ENCODE results near the gene HS3ST4. TPM values are rescaled to one million over a fixed set of nuclear protein-coding genes. Genes with fewer than 3 reads are reported as not detected.

HS3ST4 gene
- polyA plus RNA-seq, 1 donor (not counting 4 experiments of a cell fraction or from before 2014, with no cell fraction given): not detected

GRCh38 chr16:25709213-25709612, 17.5 kb downstream of the HS3ST4 start:
- no peaks in the 10 kb centered on the region for H3K9me1 ChIP-seq (ENCODE audit: control insufficient read depth, extremely low read depth, insufficient read depth, low read length)
- H3K79me2 ChIP-seq (ENCODE audit: control insufficient read depth, insufficient read depth, low read length): no peaks in the 10 kb centered on the region
- H3K4me2 ChIP-seq (ENCODE audit: control insufficient read depth, extremely low read depth, insufficient read depth, low read depth, low read length): no peak overlapping the region
- no peaks in the 10 kb centered on the region for H3K9me3 ChIP-seq (ENCODE audit: control insufficient read depth, low read depth, low read length)
- no peaks in the 10 kb centered on the region for H3K36me3 ChIP-seq (ENCODE audit: control insufficient read depth in 2 of 2, extremely low read depth in 1 of 2, insufficient read depth in 2 of 2, low read length in 2 of 2)
- TF ChIP-seq CTCF (optimal IDR thresholded peaks at IDR 0.05 in 1 of 3, IDR thresholded peaks at IDR 0.05 in 1 of 3, conservative IDR thresholded peaks at IDR 0.05 in 1 of 3; ENCODE audit: extremely low read depth in 1 of 3, insufficient read depth in 2 of 3, low read length in 3 of 3) (no peak), EZH2 (IDR thresholded peaks at IDR 0.05; ENCODE audit: low read length) (no peak)
- DNase-seq (ENCODE audit: low read depth, low spot score) (no peak), FAIRE-seq (no peak)
- no peaks in the 10 kb centered on the region for H3K4me1 ChIP-seq (ENCODE audit: control insufficient read depth, extremely low read depth, insufficient read depth, low read length)
- no peak overlapping the region for H2AFZ ChIP-seq (ENCODE audit: control insufficient read depth, low read length)
- H3K9ac ChIP-seq (ENCODE audit: control insufficient read depth, extremely low read depth, insufficient read depth, low read length): no peak overlapping the region
- dilution Hi-C loops (cut with MboI; ENCODE audit: extremely low pct_ligation_motif_present, low sequenced_read_pairs): no loop called here
- H3K27ac ChIP-seq (ENCODE audit: control insufficient read depth, insufficient read depth, low read length): no peak overlapping the region
- H4K20me1 ChIP-seq (ENCODE audit: control insufficient read depth, extremely low read depth, insufficient read depth, low read length): no peaks in the 10 kb centered on the region
- no peaks in the 10 kb centered on the region for H3K27me3 ChIP-seq (ENCODE audit: control insufficient read depth, extremely low read depth, insufficient read depth, low read length)
- H3K4me3 ChIP-seq (ENCODE audit: control insufficient read depth in 2 of 3, extremely low read depth in 1 of 3, insufficient read depth in 2 of 3, low read depth in 1 of 3, low read length in 3 of 3): no peak overlapping the region

- Histone ChIP-seq H2AFZ (ENCODE audit: control insufficient read depth, low read length) (no peak overlapping the region), H3K4me3 (ENCODE audit: control insufficient read depth in 2 of 3, extremely low read depth in 1 of 3, insufficient read depth in 2 of 3, low read depth in 1 of 3, low read length in 3 of 3) (no peak overlapping the region), H3K9me1 (ENCODE audit: control insufficient read depth, extremely low read depth, insufficient read depth, low read length) (no peaks in the 10 kb centered on the region), H3K36me3 (ENCODE audit: control insufficient read depth in 2 of 2, extremely low read depth in 1 of 2, insufficient read depth in 2 of 2, low read length in 2 of 2) (no peaks in the 10 kb centered on the region), H3K4me1 (ENCODE audit: control insufficient read depth, extremely low read depth, insufficient read depth, low read length) (no peaks in the 10 kb centered on the region), H3K9ac (ENCODE audit: control insufficient read depth, extremely low read depth, insufficient read depth, low read length) (no peak overlapping the region), H3K27me3 (ENCODE audit: control insufficient read depth, extremely low read depth, insufficient read depth, low read length) (no peaks in the 10 kb centered on the region), H3K27ac (ENCODE audit: control insufficient read depth, insufficient read depth, low read length) (no peak overlapping the region), H3K4me2 (ENCODE audit: control insufficient read depth, extremely low read depth, insufficient read depth, low read depth, low read length) (no peak overlapping the region), H3K79me2 (ENCODE audit: control insufficient read depth, insufficient read depth, low read length) (no peaks in the 10 kb centered on the region), H4K20me1 (ENCODE audit: control insufficient read depth, extremely low read depth, insufficient read depth, low read length) (no peaks in the 10 kb centered on the region), H3K9me3 (ENCODE audit: control insufficient read depth, low read depth, low read length) (no peaks in the 10 kb centered on the region)
- FAIRE-seq (no peak), DNase-seq (ENCODE audit: low read depth, low spot score) (no peak)
- dilution Hi-C loops (cut with MboI; ENCODE audit: extremely low pct_ligation_motif_present, low sequenced_read_pairs): no loop called here
- TF ChIP-seq CTCF (optimal IDR thresholded peaks at IDR 0.05 in 1 of 3, IDR thresholded peaks at IDR 0.05 in 1 of 3, conservative IDR thresholded peaks at IDR 0.05 in 1 of 3; ENCODE audit: extremely low read depth in 1 of 3, insufficient read depth in 2 of 3, low read length in 3 of 3) (no peak), EZH2 (IDR thresholded peaks at IDR 0.05; ENCODE audit: low read length) (no peak)
Measured at GRCh38 chr16:25713785-25714570, 22.2 kb downstream of the HS3ST4 start.
